ENCODE data around the gene USP4.

- no peak for TF ChIP-seq CTCF (IDR thresholded peaks at IDR 0.05; ENCODE audit: insufficient read depth, low read length, poor library complexity, severe bottlenecking)
- no peak for TF ChIP-seq EZH2phosphoT487 (conservative IDR thresholded peaks at IDR 0.05; ENCODE audit: low read length)
Observed at GRCh38 chr3:49257187-49257586, 82.7 kb downstream of the USP4 start.

All from SU-DHL-6 (cell line).